Stimulated activated CD8-positive, alpha-beta memory T cell treated with anti-CD3 and anti-CD28 coated beads, Interleukin-4, amount 100 ng/mL, for 48 hours (primary cell): ENCODE measurements around the gene TARBP1.

Source experiments
- DNase-seq: peaks from one replicate; pipeline ENCODE4 v3.0.0-alpha.2; 2020

The TARBP1 gene

GRCh38 chr1:234375672-234376071 is 103.3 kb downstream of the TARBP1 start:
- no peak for DNase-seq

DNA sequence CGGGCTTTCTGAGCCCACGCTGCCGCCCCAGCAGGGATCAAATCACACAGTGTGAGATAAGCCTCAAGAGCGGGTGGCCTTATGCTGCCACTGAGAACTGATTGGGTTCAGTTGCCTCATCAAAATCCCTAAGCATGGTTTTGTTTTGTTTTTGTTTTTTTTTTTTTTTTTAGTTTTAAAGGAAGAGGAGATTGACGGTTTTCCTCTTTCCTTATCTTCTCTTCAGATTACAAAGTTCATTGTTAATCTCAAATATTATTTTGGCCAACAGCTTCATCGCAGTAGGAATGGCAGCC is 105.1 kb downstream of the TARBP1 start:
- DNase-seq: no peak

DNA sequence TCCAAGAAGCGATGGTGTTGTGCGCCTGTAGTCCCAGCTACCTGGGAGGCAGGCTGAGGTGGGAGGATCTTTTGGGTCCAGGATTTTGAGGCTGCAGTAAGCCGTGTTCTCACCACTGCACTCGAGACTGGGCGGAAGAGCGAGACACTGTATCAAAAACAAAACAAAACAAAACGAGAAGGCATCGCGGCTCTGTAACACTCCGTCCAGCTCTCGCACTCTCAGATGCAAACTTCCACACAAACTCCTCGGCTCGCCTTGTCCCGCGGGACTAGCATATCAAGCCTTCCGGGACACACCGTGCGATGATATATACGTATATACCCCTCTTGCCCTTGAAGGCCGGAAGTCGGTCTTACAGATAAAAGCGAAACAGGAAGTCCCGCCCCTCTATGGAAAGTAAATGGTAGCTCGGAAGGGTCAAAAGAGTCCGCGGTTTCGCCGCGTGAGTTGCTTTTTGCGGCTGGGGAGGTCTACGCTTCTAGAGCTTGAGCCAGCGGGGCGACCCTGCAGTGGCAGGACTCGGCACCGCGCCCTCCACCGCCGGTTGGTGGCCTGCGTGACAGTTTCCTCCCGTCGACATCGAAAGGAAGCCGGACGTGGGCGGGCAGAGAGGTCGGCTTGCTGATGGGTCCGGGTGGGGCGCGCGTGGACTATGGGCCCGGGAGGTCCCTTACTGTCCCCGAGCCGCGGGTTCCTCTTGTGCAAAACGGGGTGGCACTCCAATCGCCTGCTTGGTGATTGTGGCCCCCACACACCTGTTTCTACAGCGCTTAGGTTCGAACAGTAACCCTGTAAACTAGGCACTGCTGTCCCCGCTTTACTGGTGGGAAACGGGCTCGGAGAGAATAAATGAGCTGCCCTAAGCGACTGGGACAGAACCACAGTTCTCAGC is 105.7 kb downstream of the TARBP1 start, which contains the start of gene COA6:
TSS of gene COA6 (plus strand) at position 393 of the 895 bp plus-strand sequence. CDS start at position 404, 11 bp downstream.
- peak; percentile 94 for DNase-seq

GRCh38 chr1:234372011-234372757 is 106.8 kb downstream of the TARBP1 start:
- no peak for DNase-seq

GRCh38 chr1:234371414-234371813 is 107.6 kb downstream of the TARBP1 start:
- DNase-seq: no peak

DNA sequence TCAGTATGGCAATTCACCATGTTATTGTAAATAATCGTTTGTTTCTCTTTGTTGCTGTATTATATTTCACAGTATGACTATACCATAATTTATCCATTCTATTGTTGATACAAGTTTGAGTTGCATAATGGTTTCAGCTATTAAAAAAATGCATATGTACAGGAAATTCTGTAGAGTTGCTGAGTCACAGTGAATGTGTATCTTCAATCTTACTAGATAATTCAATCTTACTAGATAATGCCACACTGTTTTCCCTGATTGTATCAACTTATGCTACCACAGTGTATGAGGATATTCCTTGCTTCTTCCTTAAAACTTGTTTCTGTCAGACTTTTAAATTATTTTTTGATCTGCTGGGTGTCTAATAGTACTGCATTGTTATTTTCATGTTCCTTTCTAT is 109.2 kb downstream of the TARBP1 start:
- DNase-seq: no peak

GRCh38 chr1:234369033-234369430 is 109.9 kb downstream of the TARBP1 start:
- DNase-seq: no peak

GRCh38 chr1:234368320-234369032 is 110.5 kb downstream of the TARBP1 start:
- no peak for DNase-seq

DNA sequence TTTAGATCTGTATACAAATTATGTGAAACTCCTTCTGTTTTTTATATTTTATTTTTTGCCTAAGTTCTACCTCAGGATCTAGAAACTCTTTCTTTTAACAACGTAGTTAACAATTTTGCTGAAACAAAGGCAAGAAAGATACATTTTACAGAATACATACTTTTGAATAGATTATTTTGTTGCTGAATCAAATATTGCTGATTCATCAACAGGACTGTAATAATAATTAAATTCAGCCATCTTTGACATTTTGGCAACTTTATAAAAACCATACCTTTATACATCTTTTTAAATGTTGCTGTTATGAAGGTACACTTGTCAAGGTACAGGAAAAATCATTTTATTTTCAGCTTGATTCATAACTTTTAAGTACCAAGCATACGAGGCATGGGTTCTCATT is 116.4 kb downstream of the TARBP1 start:
- no peak for DNase-seq

DNA sequence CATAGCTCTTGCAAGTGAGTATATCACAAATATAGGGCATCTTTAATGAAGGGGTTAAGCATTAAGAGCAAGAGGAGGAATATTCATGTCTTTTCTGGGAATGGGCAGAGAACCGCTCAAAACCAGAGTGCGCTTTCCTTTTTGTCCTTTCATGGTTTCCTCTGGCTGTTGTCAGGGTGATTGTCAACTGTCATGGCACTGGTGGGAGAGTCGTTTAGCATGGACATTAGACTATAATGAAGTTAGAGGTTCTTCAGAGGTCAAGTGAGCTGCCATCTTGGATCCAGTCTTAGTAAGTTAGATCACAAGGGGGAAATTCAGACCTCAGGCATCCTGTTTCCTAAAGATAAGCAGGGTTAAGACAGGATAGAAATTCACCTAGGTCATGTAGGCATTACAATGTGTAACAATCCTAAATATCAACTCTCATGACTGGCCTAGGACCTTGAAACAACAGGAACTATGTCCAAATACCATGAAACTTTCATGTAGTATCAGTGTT is 117.8 kb downstream of the TARBP1 start:
- no peak for DNase-seq

- DNase-seq: no peak
Measured at GRCh38 chr1:234357831-234358230, 121.1 kb downstream of the TARBP1 start.

- DNase-seq: peak; percentile 62
Measured at GRCh38 chr1:234356615-234357269, 122.2 kb downstream of the TARBP1 start.

DNA sequence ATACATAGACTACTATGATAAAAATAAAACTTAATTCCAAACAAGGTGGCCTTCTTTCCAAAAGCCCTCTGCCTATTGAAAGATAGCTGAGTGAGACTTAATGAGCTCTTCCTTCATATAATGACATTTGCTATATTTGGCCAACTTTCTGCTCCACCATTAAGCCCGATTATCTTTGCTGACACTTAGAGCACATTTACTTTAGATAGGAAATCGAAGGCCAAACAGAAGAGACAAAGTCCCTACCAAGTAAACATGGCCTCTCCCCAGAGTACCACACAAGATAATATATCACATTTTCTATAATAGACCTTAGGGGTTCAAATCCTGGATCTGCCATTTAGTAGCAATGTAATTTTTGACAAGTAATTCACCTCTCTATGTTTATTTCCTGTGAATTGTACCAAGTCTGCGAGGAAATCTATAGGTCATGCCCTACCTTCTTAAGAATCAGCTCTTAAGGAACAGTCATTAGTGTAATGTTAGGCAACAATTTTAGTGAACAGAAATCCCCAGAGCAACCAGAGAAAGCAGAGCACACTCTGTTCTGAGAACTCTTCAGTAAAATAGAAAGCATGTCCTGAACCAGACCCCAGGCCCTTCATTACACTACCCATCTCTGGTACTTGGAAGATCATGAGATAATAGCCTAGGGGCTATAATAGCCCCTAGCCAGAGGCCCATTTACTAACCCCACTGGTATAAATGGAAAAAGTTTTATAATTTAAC is 123.0 kb downstream of the TARBP1 start:
- DNase-seq: no peak

DNA sequence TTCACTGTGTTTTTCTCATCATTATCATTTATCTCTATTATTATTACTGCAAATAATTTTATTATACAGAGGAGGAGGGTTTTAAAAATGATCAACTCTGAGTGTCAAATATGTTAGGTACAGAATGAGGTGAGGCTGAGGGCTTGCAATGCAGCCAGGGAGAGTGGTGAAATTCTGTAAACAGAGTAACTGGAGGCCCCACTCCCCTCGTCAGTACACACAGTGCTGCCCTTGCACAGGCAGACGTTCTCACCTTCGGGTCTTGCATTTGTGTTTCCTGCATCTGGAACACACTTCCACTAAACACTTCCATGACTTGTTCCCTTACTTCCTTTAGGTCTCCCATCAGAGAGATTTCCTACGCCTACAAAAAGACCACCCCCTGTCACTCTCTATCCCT is 130.0 kb downstream of the TARBP1 start:
- DNase-seq: no peak

GRCh38 chr1:234345237-234345636 is 133.7 kb downstream of the TARBP1 start:
- DNase-seq: no peak

- DNase-seq: no peak
Measured at GRCh38 chr1:234342774-234343173, 136.2 kb downstream of the TARBP1 start.
